GM21737 (cell line): Measurements from ENCODE around the gene NINJ2.

Source experiments
- ATAC-seq: cut with Tn5 transposase; IDR thresholded peaks from one replicate; pipeline ENCODE4 v1.9.1; 2021; ENCODE audit warnings: mild to moderate bottlenecking, moderate library complexity; ENCODE audit not compliant: unreplicated experiment

Gene NINJ2

DNA sequence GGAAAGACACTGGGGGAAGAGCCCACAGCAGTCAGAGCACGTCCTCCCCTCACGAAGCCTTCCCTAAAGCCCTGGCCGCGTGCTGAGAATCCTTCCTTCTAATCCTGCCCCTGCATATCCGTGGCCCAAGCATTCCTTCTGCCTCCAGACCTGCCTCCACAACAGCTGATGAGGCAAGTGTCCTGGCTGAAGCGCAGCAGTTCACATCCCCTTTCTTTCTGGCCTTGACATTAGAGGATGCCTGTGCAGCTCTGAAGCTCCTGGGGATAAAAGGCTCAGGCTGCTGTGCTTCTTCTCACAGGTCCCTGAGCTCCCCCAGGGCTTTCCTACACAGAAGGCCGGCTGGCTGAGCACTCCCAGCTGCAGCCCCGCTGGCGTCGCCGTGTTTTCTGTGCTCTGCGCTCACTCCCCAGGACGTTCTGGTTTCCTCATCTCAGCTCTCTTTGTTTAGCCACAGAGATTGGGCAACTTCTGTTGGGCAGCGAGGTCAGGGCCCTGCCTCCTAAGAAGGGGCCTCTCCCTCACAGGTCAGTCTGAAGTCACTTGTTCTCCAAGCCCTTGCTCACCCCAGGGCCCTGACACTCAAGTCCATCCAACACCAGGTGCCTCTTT lies 45.8 kb downstream of the NINJ2 start:
- ATAC-seq: no peak

DNA sequence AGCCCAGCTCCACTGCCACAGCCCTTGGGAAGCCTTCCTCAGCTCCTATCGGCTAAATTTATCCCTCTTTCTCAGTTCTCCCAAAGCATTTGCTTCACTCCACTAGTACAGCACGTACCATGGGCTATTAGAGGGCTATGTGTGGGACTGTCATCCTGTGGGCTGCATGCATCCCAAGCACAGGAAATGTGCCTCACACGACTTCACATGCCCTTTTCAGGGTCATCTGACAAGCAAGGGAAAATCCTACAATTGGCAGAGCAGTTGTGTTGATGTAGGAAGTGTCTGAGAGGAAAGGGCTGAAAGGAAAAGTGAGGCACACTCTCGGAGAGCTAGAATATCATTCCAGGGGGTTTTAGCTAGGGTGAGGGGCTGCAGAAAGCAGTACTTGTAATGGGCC lies 47.6 kb downstream of the NINJ2 start:
- ATAC-seq: no peak

DNA sequence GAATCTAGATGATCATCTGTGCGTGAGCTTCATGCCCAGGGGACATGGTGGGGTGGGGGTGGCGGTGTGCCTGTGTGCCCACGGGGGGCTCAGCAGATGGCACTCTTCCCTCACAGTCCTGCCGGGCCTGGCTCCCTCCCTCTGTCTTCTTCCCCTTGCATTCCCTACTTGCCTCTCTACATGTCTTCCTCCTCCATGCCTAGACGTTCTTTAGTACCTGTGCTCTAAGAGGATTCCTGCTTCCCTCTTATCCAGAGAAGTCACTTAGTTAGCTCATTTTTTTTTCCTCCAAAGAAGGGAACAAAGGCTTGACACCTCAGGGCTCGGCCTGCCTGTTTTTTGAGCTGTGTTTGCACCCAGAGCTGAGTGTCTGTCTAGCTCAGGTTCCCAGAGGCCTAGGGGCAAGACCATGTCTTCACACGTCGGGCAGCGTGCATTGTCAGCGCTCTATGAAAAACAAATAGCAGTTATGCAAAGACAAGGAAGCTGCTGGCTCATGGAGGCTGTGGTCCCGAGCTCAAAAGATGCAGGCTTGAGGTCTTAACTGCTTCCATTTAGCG lies 48.8 kb downstream of the NINJ2 start:
- ATAC-seq: no peak

DNA sequence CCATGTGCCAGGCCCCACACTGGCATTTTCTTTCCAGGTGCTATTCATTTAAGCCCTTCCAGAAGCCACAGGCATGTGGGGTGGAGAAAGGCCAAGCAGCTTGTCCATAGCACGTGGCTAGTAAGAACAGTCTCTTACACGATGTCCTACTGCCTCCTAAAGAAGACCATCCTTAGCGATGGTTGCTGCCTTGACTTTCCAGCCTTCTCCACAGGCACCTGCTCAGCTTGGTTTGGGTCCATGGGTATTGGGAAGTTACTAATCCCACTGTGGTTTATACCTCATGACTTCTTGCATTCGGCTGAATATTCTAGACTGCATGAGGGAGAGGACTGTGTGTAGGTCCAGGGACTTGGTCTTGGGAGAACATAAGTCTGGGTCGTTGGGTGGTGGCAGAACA lies 49.2 kb downstream of the NINJ2 start:
- no peak for ATAC-seq

DNA sequence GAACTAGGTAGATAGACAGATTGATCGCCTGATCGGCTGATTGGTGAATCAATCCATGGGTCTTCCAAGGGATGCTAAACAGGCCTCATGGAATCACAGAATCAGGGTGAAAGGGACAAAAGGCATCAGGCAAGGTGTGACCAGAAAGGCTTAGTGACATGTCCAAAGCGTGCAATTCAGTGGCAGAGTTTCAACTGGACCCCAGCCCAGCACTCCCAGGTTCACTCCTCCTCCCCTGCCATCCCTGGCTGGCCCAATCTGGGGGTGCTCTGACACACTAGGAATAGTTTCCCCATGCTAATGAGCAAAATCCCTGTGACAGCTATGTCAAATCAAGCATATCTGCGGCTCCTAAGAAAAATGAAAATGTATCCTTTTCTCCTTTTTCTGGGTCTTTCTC lies 50.4 kb downstream of the NINJ2 start:
- no peak for ATAC-seq

DNA sequence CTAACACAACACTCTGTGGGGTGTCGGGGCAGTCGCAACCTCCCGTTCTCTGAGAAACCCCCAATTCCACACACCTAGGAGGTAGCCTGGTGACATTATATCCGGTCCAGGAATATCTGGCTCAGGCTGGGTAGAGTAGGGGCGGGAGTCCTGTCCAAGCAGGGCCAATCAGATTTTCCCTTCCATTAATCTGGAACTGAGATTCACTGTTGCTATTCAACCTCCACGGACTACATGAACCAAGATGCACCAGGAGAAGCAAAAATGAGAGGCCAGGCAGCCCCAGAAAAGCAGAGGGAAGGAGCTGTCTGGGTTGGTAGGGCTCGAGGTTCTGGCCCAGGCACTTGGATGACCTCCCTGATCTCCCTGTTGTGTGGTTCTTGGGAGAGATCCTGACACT lies 51.0 kb downstream of the NINJ2 start:
- ATAC-seq: no peak

DNA sequence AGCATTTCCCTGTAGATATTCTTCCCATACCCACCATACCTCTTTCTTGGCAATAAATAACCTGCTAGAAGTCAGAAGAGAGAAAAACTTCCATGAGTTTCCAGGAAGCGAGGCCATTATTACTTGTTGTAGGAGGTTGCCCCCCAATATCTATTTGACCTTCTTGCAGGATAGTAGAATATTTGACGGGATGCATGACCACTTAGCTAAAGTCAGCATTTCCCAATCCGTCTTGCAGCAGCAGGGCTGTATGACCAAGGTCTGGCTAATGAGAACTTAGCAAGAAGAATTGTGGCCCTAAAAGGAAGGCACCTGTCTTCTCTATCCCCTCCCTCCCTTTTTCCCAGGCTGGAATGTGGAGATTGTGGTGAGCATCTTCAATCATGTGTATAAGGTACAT lies 51.5 kb downstream of the NINJ2 start:
- no peak for ATAC-seq

DNA sequence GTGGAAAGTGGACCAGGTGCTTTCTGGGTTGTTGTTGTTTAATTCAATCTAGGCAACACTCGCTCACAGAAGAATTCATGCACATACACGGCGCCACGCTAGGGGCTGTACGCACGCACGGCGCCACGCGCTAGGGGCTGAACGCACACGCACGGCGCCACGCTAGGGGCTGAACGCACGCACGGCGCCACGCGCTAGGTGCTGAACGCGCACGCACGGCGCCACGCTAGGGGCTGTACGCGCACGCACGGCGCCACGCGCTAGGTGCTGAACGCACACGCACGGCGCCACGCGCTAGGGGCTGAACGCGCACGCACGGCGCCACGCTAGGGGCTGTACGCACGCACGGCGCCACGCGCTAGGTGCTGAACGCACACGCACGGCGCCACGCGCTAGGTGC lies 54.3 kb downstream of the NINJ2 start:
- no peak for ATAC-seq

DNA sequence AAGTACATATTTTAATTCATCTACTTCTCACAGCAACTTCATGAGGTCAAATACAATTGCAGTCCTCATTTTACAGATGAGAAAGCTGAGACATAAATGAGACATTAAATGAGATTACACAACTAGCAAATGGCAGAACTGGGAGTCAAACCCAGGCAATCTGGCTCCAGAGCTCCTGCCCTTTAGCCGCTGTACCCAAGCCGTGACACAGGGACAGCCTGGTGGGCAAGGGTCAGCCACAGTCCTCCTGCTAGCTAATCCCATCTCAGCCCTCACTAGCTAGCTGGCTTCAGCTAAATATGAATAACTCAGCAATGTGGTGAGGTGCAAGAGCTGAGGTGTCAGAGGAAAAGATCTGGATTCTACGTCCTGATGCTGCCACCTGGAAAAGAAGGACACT lies 54.8 kb downstream of the NINJ2 start:
- ATAC-seq: no peak

DNA sequence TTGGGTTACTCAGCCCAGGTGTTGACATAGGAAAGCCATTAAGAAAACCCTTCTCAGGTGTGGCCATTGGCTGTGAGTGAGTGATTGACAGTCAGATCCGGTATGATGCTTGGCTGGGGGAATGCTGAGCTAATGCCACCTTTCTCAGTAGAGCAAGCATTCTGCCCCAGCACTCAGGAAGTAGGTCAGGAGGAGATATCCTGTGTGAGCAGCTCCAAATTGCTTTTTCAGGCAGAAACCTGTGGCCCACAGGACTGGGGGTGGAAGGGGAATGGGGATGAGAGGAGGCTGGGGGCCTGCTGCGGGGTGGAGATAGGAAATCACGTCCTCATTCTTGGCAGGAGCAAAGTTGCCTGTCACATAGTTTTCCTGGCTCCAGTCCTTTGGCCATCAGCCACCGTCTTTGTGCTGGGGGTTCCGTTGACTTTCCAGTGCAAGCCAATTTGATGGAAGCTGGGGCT lies 55.7 kb downstream of the NINJ2 start:
- no peak for ATAC-seq

DNA sequence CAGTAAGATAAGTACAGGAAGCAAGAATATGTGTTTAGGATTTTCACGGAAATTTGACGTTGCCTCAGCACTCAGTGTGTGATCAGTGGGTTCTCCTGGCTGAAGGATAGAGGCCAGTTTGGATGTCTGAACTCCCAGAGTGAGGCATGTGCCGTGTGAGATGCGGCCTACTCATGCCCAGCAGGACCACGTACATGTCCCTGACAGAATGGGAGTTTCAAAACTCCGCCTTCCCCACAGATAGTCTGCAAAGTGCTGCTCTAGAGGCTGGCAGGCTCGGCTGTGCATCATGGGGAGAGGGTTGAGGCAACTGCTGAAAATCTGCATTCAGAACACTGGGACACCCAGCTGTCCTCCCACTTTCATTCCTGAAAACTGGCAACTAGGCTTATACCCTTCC lies 58.3 kb downstream of the NINJ2 start:
- no peak for ATAC-seq

DNA sequence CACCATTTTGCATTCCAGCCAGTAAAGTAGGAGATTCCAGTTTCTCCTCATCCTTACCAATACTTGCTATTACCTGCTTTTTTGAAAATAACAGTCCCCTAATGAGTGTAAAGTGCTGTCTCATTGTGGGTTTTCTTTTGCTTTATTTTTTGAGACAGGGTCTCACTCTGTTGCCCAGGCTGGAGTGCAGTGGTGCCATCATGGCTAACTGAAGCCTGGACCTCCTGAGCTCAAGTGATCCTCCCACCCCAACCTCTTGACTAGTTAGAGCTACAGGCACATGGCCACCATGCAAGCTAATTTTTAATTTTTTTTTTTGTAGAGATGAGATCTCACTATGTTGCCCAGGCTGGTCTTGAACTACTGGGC lies 60.6 kb downstream of the NINJ2 start:
- ATAC-seq: no peak

DNA sequence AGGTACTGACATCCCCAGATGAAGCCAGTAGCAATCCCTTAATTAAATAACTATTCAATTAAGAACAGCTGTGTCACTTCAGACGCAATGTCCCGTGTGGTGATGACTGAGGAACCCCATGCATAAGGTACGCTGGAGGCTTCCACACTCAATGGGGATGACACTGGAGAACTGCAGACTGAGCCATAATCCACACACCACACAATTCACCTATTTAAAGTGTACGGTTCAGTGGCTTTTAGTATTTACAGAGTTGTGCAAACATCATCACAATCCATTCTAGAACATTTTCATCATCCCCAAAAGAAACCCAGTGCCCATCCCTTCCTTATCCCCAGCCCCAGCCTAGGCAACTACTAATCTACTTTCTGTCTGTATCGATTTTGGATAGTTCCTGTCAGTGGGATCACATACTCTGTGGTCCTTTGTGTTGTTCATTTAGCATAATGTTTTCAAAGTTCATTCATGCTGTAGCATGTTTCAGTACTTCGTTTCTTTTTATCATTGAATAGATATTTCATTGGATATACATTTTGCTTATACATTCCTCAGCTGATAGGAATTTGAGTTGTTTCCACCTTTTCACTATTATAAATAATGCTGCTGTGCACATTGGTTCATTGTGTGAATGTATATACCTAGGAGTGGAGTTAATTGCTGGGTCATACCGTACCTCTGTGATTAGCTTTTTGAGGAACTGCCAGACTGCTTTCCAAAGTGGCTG lies 61.1 kb downstream of the NINJ2 start:
- ATAC-seq: no peak

DNA sequence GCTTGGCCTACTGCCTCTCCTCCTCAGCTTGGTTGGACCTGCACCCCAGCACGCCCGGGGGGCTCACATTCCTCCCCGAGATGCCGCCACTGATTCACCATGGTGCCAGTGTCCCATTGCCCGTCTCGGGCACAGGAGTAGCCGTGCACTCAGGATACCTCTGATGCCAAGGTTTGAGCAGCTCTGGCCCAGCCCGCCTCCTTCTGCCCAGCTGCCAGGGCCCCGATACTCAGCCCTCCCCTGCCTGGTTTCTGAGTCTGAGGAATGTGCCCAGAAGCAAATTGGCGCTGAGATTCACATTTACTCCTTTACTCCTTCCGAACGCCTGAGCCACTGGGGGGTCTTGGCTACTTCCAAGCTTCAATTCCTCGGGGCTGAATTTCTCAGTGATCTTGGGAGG lies 63.5 kb downstream of the NINJ2 start:
- no peak for ATAC-seq

DNA sequence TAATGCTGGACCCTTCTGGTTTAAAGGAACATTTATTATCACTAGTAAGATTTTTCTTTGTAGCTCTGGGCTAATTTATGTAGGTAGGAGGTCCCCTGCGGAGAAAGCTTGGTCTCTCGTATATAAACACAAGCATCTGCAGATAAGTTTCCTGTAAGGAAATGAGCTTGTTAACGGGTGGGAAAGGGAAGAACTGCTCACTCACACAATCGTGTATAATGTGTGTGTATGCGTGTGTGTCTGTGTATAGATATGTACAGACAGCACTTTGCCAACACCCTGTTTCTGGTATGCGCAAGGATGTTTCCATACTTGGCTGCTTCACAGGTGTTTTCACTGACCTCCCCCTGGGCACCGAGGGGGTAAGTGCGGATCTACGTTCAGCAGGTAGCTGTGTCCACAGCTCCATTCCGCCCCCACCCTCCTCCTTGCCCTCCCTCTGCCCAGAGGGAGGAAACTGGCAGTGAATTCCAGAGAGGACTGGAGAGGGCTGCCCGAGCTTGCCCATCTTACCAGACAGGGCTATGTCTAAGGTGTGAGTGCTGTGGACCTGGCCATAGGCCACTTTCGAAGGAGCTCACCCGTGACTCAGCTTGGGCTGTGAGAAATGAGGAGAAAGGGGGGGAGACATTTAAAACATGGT lies 65.2 kb downstream of the NINJ2 start:
- ATAC-seq: no peak

DNA sequence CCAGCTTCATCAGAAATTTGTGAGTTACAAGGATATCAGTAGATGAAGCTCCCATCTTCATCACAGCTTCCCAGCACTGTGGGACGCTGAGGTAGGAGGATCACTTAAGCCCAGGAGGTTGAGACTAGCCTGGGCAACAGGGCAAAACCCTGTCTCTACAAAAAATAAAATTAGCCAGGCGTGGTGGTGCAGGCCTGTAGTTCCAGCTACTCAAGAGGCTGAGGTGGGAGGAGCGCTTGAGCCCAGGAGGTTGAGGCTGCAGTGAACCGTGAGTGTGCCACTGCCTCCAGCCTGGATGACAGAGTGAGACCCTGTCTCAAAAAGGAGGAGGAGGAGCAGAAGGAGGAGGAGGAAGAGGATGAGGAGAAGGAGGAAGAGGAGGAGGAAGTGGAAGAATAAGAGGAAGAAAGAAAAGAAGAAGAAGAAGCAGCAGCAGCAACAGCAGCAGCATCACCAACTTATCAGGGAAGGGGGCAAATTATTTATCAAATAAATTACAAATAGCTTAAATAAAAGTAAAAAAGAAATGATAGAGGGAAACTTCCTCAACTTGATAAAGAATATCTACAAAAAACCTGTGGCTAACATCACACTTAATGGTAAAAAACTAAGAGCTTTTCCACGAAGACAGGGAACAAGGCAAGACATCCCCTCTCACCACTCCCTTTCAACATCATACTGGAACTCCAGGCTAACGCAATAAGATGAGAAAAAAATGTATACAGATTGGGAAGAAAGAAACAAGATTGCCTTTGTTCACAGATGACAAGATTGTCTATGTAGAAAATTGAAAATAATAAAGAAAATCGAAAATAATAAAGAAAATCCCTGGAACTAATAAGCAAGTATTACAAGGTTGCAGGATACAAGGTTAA lies 69.6 kb downstream of the NINJ2 start:
- ATAC-seq: no peak

DNA sequence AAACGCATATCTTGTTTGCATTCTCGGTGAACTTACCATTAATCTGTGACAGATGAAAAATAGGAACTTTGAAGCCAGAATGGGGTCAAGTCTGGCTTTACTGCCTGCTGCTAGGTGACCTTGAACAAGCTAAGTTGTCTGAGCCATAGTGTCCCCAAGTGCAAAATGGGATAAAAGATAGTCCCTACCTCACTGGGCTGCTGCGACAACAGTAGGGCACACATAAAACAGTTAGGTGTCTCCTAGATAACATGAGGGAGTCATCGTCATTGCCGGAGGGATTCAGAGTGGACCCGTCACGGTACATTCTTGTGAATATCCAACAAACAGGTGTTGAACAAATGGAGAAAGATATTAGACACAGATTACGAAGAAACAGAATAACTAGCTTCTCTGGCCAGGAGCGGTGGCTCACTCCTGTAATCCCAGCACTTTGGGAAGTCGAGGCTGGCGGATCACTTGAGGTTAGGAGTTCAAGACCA lies 71.2 kb downstream of the NINJ2 start:
- ATAC-seq: no peak

DNA sequence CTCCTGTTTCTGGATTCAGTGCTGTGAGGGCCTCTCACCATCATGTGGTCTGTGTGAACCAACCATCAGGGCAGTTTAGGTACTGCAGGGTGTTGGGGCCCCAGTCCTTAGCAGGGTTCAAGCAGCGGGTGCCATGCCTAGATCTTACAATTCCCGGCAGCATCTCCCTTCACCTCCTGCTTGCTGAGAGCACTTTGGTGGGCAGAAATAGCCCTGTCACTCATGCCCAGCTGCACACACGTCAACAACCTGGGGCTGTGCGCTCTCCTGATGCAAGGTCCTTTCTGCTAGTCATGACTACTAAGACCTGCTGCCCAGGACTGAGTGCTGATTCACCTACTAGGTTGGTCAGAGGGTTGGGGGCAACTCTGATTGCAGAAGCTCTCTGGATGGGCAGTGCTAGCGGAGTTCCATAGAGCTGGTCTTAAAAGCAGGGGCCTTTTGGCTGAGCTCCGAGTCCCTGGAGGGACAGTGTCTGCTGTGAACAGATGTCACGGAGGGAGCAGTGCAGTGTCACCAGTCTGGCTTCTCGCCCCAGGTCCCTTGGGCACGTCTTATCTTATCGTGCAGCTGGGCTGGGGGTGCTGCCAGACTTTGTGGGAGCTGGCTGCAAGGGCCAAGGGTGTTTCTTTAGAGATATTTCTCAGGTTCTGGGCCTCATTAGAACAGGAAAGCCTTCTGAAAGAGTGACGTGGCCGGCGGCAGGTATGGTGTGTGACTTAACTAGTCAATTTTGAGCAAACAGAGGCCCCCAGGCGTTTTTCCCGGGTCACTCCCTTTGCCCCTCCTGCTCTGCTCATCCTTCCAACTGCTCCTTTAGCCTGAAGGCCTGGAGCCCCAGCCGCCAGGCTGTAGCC lies 71.8 kb downstream of the NINJ2 start:
- no peak for ATAC-seq

DNA sequence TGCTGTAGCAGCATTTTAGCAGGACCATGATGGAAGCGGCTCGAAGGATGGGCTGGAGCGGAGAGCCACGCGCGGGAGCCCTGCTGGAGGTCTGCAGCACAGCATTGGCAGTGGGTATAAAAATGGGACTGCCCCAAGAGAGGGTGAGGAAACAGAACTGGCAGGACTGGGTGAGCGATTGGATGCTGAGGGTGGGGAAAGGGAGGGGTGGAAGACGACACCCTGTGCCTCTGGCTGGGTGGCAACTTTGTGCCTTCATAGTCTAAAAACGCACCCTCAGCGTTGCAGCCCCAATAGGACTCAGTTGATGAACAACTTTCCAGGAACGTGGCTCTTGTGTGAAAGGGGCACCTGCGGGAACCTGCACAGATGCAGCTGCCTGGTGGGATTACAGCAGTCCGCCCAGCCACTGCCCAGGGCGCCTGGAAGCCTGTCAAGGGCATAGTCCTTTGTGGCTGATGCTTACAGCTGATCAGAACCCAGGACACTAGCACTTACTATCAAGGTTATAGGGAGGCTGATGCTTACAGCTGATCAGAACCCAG lies 73.0 kb downstream of the NINJ2 start:
- ATAC-seq: no peak

DNA sequence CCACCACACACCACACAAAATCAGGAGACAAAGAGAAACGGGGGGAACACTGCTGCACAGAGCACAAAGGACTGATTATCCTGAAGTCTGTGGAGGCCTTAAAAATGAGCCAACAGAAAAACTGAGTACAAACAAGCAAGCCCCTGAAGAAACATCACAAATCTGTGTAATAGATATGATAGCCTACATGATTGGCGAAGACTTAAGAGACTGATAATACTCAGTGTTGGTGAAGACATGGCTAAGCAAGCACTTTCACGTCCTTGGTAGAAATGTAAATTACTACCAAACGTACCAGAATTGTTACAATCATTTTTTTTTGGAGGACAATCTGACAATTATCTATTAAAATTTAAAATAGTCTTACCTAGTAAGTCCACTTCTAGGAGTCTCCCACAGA lies 74.6 kb downstream of the NINJ2 start:
- no peak for ATAC-seq
